Retinal pigment epithelial cell (primary cell): ENCODE data around the gene SERPINA10.
A peak's percentile ranks its signal among the peaks of the same experiment; 100 is the strongest.
"Not testable (repeated sequence)": the region's sequence is repeated elsewhere in the genome, so short reads cannot be mapped to it uniquely, and the experiment has no call there.

ENCODE experiments used
- DNase-seq: peaks from one replicate; pipeline ENCODE4 v3.0.0-alpha.2; 2010; ENCODE audit warnings: low read depth
- H3K4me3 ChIP-seq: 2 replicates; pipeline ENCODE4 v1.5.1; 2011; ENCODE audit warnings: mild to moderate bottlenecking, low read length, control low read depth, moderate library complexity
- CTCF ChIP-seq: conservative IDR thresholded peaks from 2 replicates; pipeline ENCODE4 v1.5.1; 2011; ENCODE audit warnings: low read depth, low read length, control low read depth, inconsistent platforms

Gene SERPINA10

GRCh38 chr14:94284221-94284620 lies 8.8 kb downstream of the SERPINA10 start:
- no peak overlapping the region for H3K4me3 ChIP-seq
- no peak for TF ChIP-seq CTCF
- DNase-seq, result no peak

GRCh38 chr14:94282991-94283723 lies 9.9 kb downstream of the SERPINA10 start:
- no peak for TF ChIP-seq CTCF
- no peak for DNase-seq
- H3K4me3 ChIP-seq, result no peak overlapping the region

GRCh38 chr14:94278731-94279130 lies 14.3 kb downstream of the SERPINA10 start:
- no peak for TF ChIP-seq CTCF
- DNase-seq, result no peak
- no peak overlapping the region for H3K4me3 ChIP-seq

GRCh38 chr14:94276898-94277561 lies 16.0 kb downstream of the SERPINA10 start:
- not testable (repeated sequence) for DNase-seq, H3K4me3 ChIP-seq

GRCh38 chr14:94269156-94269555 lies 23.9 kb downstream of the SERPINA10 start:
- TF ChIP-seq CTCF, result no peak
- H3K4me3 ChIP-seq, result no peak overlapping the region
- peak; percentile 77 for DNase-seq

- not testable (repeated sequence) for H3K4me3 ChIP-seq
Measured at GRCh38 chr14:94268582-94268981, 24.5 kb downstream of the SERPINA10 start.

GRCh38 chr14:94267352-94267751 lies 25.7 kb downstream of the SERPINA10 start:
- no peak overlapping the region for H3K4me3 ChIP-seq
- no peak for TF ChIP-seq CTCF
- DNase-seq, result no peak

More at GRCh38 chr14:94268582-94268981, 24.5 kb downstream of the SERPINA10 start:
- not testable (repeated sequence) for DNase-seq

GRCh38 chr14:94264195-94264594 lies 28.9 kb downstream of the SERPINA10 start:
- not testable (repeated sequence) for DNase-seq, H3K4me3 ChIP-seq
